Natural killer cell (primary cell): ENCODE data around the gene USP35. TPM values are rescaled to one million over a fixed set of nuclear protein-coding genes. Genes with fewer than 3 reads are reported as not detected.
"Not testable (repeated sequence)": the region's sequence is repeated elsewhere in the genome, so short reads cannot be mapped to it uniquely, and the experiment has no call there.

Source experiments
- ATAC-seq, 3 donors: fragments of 150-1000 bp in 2 of 3; fragments of 200-7000 bp in 1 of 3; cut with Tn5 transposase; 1 replicate in 1 of 3; 2 replicates in 2 of 3; pipeline ENCODE4 v1.10.0; 2021; ENCODE audit warnings: mild to moderate bottlenecking in 2 of 3, moderate library complexity in 2 of 3
- DNase-seq, 2 donors: peaks; one replicate each; pipeline versions ENCODE4 v3.0.0 to v3.0.0-alpha.2; 2013 to 2021; ENCODE audit warnings: mixed read lengths in 1 of 2
- H3K27ac ChIP-seq: one replicate; pipeline ENCODE4 v1.5.1; 2013; ENCODE audit warnings: mild to moderate bottlenecking, low read length
- H3K27me3 ChIP-seq: one replicate; pipeline ENCODE4 v1.6.1; 2013; ENCODE audit warnings: low read length; ENCODE audit not compliant: control insufficient read depth, insufficient read depth
- H3K36me3 ChIP-seq: one replicate; pipeline ENCODE4 v1.6.1; 2013; ENCODE audit warnings: low read length; ENCODE audit not compliant: control insufficient read depth, insufficient read depth
- H3K4me1 ChIP-seq: one replicate; pipeline ENCODE4 v1.6.1; 2013; ENCODE audit warnings: low read length; ENCODE audit not compliant: control insufficient read depth, insufficient read depth
- H3K4me3 ChIP-seq: one replicate; pipeline ENCODE4 v1.5.1; 2013; ENCODE audit warnings: low read length
- H3K9me3 ChIP-seq: one replicate; pipeline ENCODE4 v1.6.1; 2013; ENCODE audit warnings: low read length; ENCODE audit not compliant: control insufficient read depth, insufficient read depth
- H3K27ac Mint-ChIP-seq, 2 donors: one replicate each; pipeline ENCODE4 v1.8.0; 2022; ENCODE audit warnings: mild to moderate bottlenecking in 2 of 2, mixed read lengths in 2 of 2, moderate library complexity in 1 of 2
- H3K27me3 Mint-ChIP-seq, 2 donors: one replicate each; pipeline ENCODE4 v1.8.0; 2022; ENCODE audit warnings: low read depth in 2 of 2, mixed read lengths in 2 of 2
- H3K36me3 Mint-ChIP-seq: one replicate; pipeline ENCODE4 v1.8.0; 2022; ENCODE audit warnings: mixed read lengths
- H3K4me1 Mint-ChIP-seq, 2 donors: one replicate each; pipeline ENCODE4 v1.8.0; 2022; ENCODE audit warnings: mixed read lengths in 2 of 2
- H3K4me3 Mint-ChIP-seq: one replicate; pipeline ENCODE4 v1.8.0; 2022; ENCODE audit warnings: mild to moderate bottlenecking, moderate library complexity, mixed read lengths
- H3K9me3 Mint-ChIP-seq, 2 donors: one replicate each; pipeline ENCODE4 v1.8.0; 2022; ENCODE audit warnings: mixed read lengths in 2 of 2
- WGBS: methylation state at CpG from one replicate; pipeline ENCODE4 v1.1.7; 2013; ENCODE audit warnings: missing lambda C conversion rate; ENCODE audit not compliant: insufficient coverage; 5-methylcytosine and 5-hydroxymethylcytosine counted together
- intact Hi-C: fragments of 100-400 bp; cut with micrococcal nuclease; formaldehyde crosslinking; loops from one replicate; pipeline ENCODE4 v1.14.2; 2022
- total RNA-seq, 4 donors: library from RNA; stranded (reverse); fragments of 120-200 nt in 1 of 4; gene quantifications; one replicate each; pipeline versions ENCODE4 v1.2.3 to v1.2.4, GENCODE V29; 2013 to 2022
- TF ChIP-seq, protein P1 (sequence below): fragments of 200-600 bp; IDR thresholded peaks from one replicate; pipeline ENCODE4 v1.8.0; 2022; ENCODE audit warnings: antibody characterized with exemption

The USP35 gene
- total RNA-seq, 3 donors from 2014 or later (not counting 1 experiment from before 2014, with no cell fraction given), result 6.1 to 8.5 (median 8.1) TPM

DNA sequence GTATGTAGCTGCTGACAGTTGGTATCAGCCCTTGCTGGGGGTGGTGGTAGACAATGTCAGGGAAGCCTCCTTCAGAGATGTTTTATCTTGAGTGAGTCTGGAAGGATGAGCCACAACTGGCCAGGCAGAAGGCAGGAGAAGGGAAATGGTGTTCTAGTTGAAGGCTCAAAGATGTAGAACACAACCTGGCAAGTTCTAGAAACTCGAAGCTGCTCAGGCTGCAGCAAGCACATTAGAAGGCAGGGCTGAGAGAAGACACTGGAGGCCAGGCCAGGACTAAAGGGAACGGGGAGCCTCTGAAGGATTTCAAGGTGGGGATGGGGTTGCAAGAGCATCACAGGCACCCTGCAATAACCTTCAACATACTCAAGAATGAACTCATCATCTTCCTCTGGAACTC is 40.4 kb downstream of the USP35 start:
- no peaks in the 10 kb centered on the region for H3K4me1 ChIP-seq
- TF ChIP-seq, protein P1, sequence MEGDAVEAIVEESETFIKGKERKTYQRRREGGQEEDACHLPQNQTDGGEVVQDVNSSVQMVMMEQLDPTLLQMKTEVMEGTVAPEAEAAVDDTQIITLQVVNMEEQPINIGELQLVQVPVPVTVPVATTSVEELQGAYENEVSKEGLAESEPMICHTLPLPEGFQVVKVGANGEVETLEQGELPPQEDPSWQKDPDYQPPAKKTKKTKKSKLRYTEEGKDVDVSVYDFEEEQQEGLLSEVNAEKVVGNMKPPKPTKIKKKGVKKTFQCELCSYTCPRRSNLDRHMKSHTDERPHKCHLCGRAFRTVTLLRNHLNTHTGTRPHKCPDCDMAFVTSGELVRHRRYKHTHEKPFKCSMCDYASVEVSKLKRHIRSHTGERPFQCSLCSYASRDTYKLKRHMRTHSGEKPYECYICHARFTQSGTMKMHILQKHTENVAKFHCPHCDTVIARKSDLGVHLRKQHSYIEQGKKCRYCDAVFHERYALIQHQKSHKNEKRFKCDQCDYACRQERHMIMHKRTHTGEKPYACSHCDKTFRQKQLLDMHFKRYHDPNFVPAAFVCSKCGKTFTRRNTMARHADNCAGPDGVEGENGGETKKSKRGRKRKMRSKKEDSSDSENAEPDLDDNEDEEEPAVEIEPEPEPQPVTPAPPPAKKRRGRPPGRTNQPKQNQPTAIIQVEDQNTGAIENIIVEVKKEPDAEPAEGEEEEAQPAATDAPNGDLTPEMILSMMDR, result no peak
- DNase-seq, result no peak
- 97% methylated on average over 2 of the region's 2 CpGs for WGBS
- intact Hi-C loops, result no loop called here
- no peaks in the 10 kb centered on the region for H3K4me1 Mint-ChIP-seq
- H3K9me3 Mint-ChIP-seq, result no peaks in the 10 kb centered on the region
- no peaks in the 10 kb centered on the region for H3K36me3 Mint-ChIP-seq
- no peaks in the 10 kb centered on the region for H3K27me3 ChIP-seq
- H3K27ac Mint-ChIP-seq, result no peak overlapping the region
- H3K27ac ChIP-seq, result no peak overlapping the region
- H3K9me3 ChIP-seq, result no peaks in the 10 kb centered on the region
- H3K36me3 ChIP-seq, result no peaks in the 10 kb centered on the region
- H3K27me3 Mint-ChIP-seq, result no peaks in the 10 kb centered on the region
- ATAC-seq, result no peak
- H3K4me3 ChIP-seq, result no peak overlapping the region
- no peak overlapping the region for H3K4me3 Mint-ChIP-seq

DNA sequence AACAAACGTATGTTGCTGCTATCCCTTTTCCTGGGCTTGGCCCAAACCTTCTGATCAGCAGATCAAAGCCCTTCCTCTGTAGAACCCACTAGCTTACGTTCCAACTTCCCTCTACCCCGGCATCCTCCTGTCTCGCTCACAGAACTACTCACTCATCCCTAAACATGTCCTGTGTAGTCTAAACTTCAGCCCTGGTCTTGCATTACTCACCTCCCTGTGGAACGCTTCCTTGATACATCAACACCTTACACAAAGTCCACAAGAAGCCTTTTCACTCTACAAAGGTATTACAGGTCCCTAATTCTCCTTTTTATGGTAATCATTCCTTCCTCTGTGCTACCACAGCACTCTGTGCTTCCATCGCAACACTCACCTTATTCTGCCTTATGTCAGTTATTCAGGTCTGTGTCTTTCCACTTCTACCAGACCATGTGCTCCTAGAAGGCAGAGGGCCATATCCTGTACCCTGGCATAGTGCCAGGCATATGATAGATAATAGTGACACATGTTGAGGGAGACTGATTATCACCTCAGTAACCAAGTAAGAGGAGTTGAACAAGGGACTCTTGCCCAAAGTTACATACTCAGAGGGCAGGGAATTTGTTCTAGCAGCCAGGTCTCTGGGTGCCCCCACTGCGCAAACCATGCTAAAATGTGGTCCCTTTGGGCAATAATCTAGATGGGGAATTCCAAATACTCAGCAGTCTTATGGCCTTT is 41.6 kb downstream of the USP35 start:
- H3K4me1 ChIP-seq, result no peaks in the 10 kb centered on the region
- no peak overlapping the region for H3K27ac ChIP-seq
- Mint-ChIP-seq H3K27me3 (no peaks in the 10 kb centered on the region), H3K9me3 (no peaks in the 10 kb centered on the region), H3K4me1 (no peaks in the 10 kb centered on the region), H3K4me3 (no peak overlapping the region), H3K36me3 (no peaks in the 10 kb centered on the region), H3K27ac (no peak overlapping the region)
- DNase-seq, result no peak
- intact Hi-C loops, result no loop called here
- no peaks in the 10 kb centered on the region for H3K36me3 ChIP-seq
- no peak for ATAC-seq
- H3K27me3 ChIP-seq, result no peaks in the 10 kb centered on the region
- TF ChIP-seq, protein P1, result no peak
- 76% methylated on average over 7 of the region's 7 CpGs for WGBS
- no peaks in the 10 kb centered on the region for H3K9me3 ChIP-seq
- H3K4me3 ChIP-seq, result no peak overlapping the region

DNA sequence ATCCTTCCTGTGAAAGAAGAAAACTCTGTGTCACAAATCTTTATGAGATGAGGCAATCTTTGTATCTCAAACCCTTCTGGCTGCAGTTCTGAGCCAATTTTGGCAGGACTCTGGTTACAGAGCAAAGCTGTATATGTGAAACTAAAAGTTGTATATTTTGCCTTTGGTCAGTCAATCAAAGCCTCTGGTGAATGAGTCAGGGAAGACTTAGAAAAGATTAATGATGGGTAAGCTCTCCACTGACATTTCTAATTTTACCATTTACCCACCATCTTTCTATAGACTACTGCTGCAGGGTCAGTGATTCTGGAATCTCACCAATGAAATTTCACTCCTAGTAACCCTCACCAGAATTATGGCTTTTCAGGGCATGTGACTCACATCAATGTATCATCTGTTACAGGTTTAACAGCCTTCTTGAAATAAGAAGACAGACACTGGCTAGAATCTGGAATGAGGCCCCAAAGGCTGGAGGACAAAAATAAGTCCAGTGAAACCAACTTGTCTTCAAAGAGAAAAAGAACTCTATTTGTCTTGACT is 43.3 kb downstream of the USP35 start:
- ATAC-seq (no peak), DNase-seq (no peak)
- Mint-ChIP-seq H3K27ac (no peak overlapping the region), H3K9me3 (no peaks in the 10 kb centered on the region), H3K4me1 (no peaks in the 10 kb centered on the region), H3K36me3 (no peaks in the 10 kb centered on the region), H3K4me3 (no peak overlapping the region), H3K27me3 (no peaks in the 10 kb centered on the region)
- no peak overlapping the region for H3K4me3 ChIP-seq
- H3K36me3 ChIP-seq, result no peaks in the 10 kb centered on the region
- intact Hi-C loops, result no loop called here
- no peaks in the 10 kb centered on the region for H3K27me3 ChIP-seq
- no peaks in the 10 kb centered on the region for H3K4me1 ChIP-seq
- H3K9me3 ChIP-seq, result no peaks in the 10 kb centered on the region
- H3K27ac ChIP-seq, result no peak overlapping the region
- TF ChIP-seq, protein P1, result no peak

DNA sequence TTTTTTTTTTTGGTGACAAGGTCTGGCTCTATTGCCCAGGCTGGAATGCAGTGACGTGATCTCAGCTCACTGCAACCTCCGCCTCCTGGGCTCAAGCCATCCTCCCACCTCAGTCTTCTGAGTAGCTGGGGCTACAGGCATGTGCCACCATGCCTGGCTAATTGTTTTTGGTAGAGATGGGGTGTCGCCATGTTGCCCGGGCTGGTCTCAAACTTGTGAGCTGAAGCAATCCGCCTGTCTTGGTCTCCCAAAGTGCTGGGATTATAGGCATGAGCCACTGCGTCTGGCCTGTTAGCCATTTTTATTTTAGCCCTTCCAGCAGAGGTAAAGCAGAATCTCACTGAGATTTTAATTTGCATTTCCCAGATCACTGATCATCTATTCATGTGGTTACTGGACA is 44.3 kb downstream of the USP35 start:
- H3K27me3 Mint-ChIP-seq, H3K27me3 ChIP-seq, H3K36me3 ChIP-seq, H3K4me1 ChIP-seq, H3K27ac Mint-ChIP-seq, ATAC-seq, H3K36me3 Mint-ChIP-seq, H3K4me3 Mint-ChIP-seq, H3K9me3 ChIP-seq, H3K4me3 ChIP-seq, DNase-seq, H3K4me1 Mint-ChIP-seq, H3K9me3 Mint-ChIP-seq, H3K27ac ChIP-seq, intact Hi-C loops: not testable (repeated sequence)
- 92% methylated on average over 6 of the region's 6 CpGs for WGBS
